HepG2 (cell line): ENCODE results near the gene TTC31. TPM values are rescaled to one million over a fixed set of nuclear protein-coding genes. Genes with fewer than 3 reads are reported as not detected.

Source experiments
- ARNT ChIP-seq: fragments of 450-650 bp; IDR thresholded peaks from 2 replicates; pipeline ENCODE4 v1.6.1; 2017
- EED ChIP-seq: sonication (generic); formaldehyde crosslinking; IDR thresholded peaks from 2 replicates; pipeline ENCODE4 v1.5.0; 2020; ENCODE audit warnings: mild to moderate bottlenecking, missing genetic modification reagents
- ELF3 ChIP-seq: IDR thresholded peaks from 2 replicates; pipeline ENCODE4 v1.6.1; 2016; ENCODE audit warnings: missing genetic modification reagents, missing compliant biosample characterization
- EP300 ChIP-seq, 3 experiments: sonication (generic) in 1 of 3; formaldehyde crosslinking in 1 of 3; IDR thresholded peaks; 2 replicates each; pipeline versions ENCODE4 v1.5.1 to v1.6.1; 2011 to 2020; ENCODE audit warnings: low read depth in 2 of 3, low read length in 2 of 3, borderline replicate concordance in 1 of 3, improper control_type of control experiment in 1 of 3, mild to moderate bottlenecking in 1 of 3, missing genetic modification reagents in 1 of 3, moderate library complexity in 1 of 3
- HNRNPUL1 ChIP-seq: fragments of 200-400 bp; formaldehyde crosslinking; IDR thresholded peaks from 2 replicates; pipeline ENCODE4 v1.6.1; 2017; ENCODE audit warnings: low read depth, mild to moderate bottlenecking, low read length, moderate library complexity
- KDM4B ChIP-seq: sonication (generic); formaldehyde crosslinking; IDR thresholded peaks from 2 replicates; pipeline ENCODE4 v1.4.0; 2020; ENCODE audit warnings: missing genetic modification reagents
- MED8 ChIP-seq: sonication (generic); formaldehyde crosslinking; IDR thresholded peaks from 2 replicates; pipeline ENCODE4 v1.8.1; 2023; ENCODE audit warnings: mild to moderate bottlenecking, missing genetic modification reagents; ENCODE audit not compliant: insufficient replicate concordance
- NFRKB ChIP-seq: fragments of 450-650 bp; IDR thresholded peaks from 2 replicates; pipeline ENCODE4 v1.6.1; 2017
- SAP130 ChIP-seq: IDR thresholded peaks from 2 replicates; pipeline ENCODE4 v1.6.1; 2016; ENCODE audit warnings: low read depth
- SMAD3 ChIP-seq: sonication (generic); formaldehyde crosslinking; IDR thresholded peaks from 2 replicates; pipeline ENCODE4 v1.4.0; 2020; ENCODE audit warnings: missing genetic modification reagents
- TOE1 ChIP-seq: sonication (generic); formaldehyde crosslinking; IDR thresholded peaks from 2 replicates; pipeline ENCODE4 v1.4.0; 2020; ENCODE audit warnings: mild to moderate bottlenecking, missing genetic modification reagents
- ZFP36L1 ChIP-seq: sonication (generic); formaldehyde crosslinking; IDR thresholded peaks from 2 replicates; pipeline ENCODE4 v1.8.0; 2022; ENCODE audit warnings: mild to moderate bottlenecking, missing genetic modification reagents, moderate library complexity
- ZNF251 ChIP-seq: sonication (generic); formaldehyde crosslinking; IDR thresholded peaks from 2 replicates; pipeline ENCODE4 v1.9.0; 2021; ENCODE audit warnings: mild to moderate bottlenecking, missing genetic modification reagents
- ZNF549 ChIP-seq: sonication (generic); formaldehyde crosslinking; IDR thresholded peaks from 2 replicates; pipeline ENCODE4 v1.5.0; 2020; ENCODE audit warnings: missing genetic modification reagents
- ZNF639 ChIP-seq: conservative IDR thresholded peaks from 2 replicates; pipeline ENCODE4 v1.6.1; 2018; ENCODE audit warnings: missing genetic modification reagents
- ZNF709 ChIP-seq: sonication (generic); formaldehyde crosslinking; IDR thresholded peaks from 2 replicates; pipeline ENCODE4 v1.5.0; 2020; ENCODE audit warnings: mild to moderate bottlenecking, missing genetic modification reagents
- ZNF780A ChIP-seq: sonication (generic); formaldehyde crosslinking; IDR thresholded peaks from 2 replicates; pipeline ENCODE4 v1.8.0; 2022; ENCODE audit warnings: mild to moderate bottlenecking, missing genetic modification reagents, moderate library complexity
- polyA plus RNA-seq, 8 experiments: library from polyadenylated mRNA; depleted of rRNA in 3 of 8; stranded (reverse) in 7 of 8; unstranded in 1 of 8; fragments of >200 nt; fragmentation: Illumina TruSeq in 4 of 8; extraction: Trizol in 4 of 8; gene quantifications; 2 replicates each; pipeline versions ENCODE4 v1.2.1 to v1.2.3, GENCODE V29; 2011 to 2016; ENCODE audit warnings: low read depth in 4 of 8, missing spikeins in 1 of 8, mixed read lengths in 1 of 8; ENCODE audit not compliant: insufficient read depth in 1 of 8
- total RNA-seq, 5 experiments: library from RNA; depleted of rRNA; stranded (reverse); fragments of >200 nt; fragmentation: Illumina TruSeq; extraction: Trizol; gene quantifications; 2 replicates each; pipeline ENCODE4 v1.2.3, GENCODE V29; 2016; ENCODE audit warnings: low read depth in 1 of 5
- TF ChIP-seq, protein P1 (sequence below): sonication (generic); formaldehyde crosslinking; IDR thresholded peaks from 2 replicates; pipeline ENCODE4 v1.8.1; 2023; ENCODE audit warnings: mild to moderate bottlenecking, inconsistent platforms, moderate library complexity, missing genetic modification reagents, borderline replicate concordance
- TF ChIP-seq, protein P2 (sequence below): IDR thresholded peaks from 2 replicates; pipeline ENCODE4 v1.4.0; 2020; ENCODE audit warnings: mild to moderate bottlenecking, missing genetic modification reagents
- TF ChIP-seq, protein P3 (sequence below): sonication (generic); formaldehyde crosslinking; IDR thresholded peaks from 2 replicates; pipeline ENCODE4 v1.4.0; 2020; ENCODE audit warnings: missing genetic modification reagents, mild to moderate bottlenecking, borderline replicate concordance

Gene TTC31
- total and polyA plus RNA-seq, 2 of the 13 experiments (the other 11 are each of a cell fraction or from before 2014, with no cell fraction given): 28.3 to 39.5 TPM

- TF ChIP-seq, protein P1, sequence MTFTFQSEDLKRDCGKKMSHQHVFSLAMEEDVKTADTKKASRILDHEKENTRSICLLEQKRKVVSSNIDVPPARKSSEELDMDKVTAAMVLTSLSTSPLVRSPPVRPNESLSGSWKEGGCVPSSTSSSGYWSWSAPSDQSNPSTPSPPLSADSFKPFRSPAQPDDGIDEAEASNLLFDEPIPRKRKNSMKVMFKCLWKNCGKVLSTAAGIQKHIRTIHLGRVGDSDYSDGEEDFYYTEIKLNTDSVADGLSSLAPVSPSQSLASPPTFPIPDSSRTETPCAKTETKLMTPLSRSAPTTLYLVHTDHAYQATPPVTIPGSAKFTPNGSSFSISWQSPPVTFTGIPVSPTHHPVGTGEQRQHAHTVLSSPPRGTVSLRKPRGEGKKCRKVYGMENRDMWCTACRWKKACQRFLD: peak; percentile 83; the same call in 1 of the 2 replicates
- TF ChIP-seq ZNF251 (CRISPR knock-in tag) (peak; percentile 86; the same call in 1 of the 2 replicates), KDM4B (CRISPR knock-in tag) (no peak; the same call in 1 of the 2 replicates), ZFP36L1 (peak; percentile 97), NFRKB (no peak), ARNT (no peak), ZNF639 (CRISPR knock-in tag) (0 out of 2 replicates have a peak, but pooled peaks have one; percentile 49), ELF3 (peak; percentile 94), EED (CRISPR knock-in tag) (no peak; the same call in 1 of the 2 replicates), ZNF549 (CRISPR knock-in tag) (no peak), SMAD3 (CRISPR knock-in tag) (peak; percentile 87; the same call in 1 of the 2 replicates), EP300 (IDR thresholded peaks at IDR 0.05; ENCODE audit: low read depth in 2 of 2, low read length in 2 of 2) (peak; percentile 12 to 62; a peak in 2 of 4 replicates), EP300 (CRISPR knock-in tag; IDR thresholded peaks at IDR 0.05; ENCODE audit: borderline replicate concordance) (peak; percentile 34), HNRNPUL1 (no peak), ZNF780A (CRISPR knock-in tag) (no peak), TOE1 (CRISPR knock-in tag) (no peak), MED8 (peak; percentile 86), ZNF709 (CRISPR knock-in tag) (peak; percentile 84), SAP130 (CRISPR knock-in tag) (peak; percentile 91)
- TF ChIP-seq, protein P2, sequence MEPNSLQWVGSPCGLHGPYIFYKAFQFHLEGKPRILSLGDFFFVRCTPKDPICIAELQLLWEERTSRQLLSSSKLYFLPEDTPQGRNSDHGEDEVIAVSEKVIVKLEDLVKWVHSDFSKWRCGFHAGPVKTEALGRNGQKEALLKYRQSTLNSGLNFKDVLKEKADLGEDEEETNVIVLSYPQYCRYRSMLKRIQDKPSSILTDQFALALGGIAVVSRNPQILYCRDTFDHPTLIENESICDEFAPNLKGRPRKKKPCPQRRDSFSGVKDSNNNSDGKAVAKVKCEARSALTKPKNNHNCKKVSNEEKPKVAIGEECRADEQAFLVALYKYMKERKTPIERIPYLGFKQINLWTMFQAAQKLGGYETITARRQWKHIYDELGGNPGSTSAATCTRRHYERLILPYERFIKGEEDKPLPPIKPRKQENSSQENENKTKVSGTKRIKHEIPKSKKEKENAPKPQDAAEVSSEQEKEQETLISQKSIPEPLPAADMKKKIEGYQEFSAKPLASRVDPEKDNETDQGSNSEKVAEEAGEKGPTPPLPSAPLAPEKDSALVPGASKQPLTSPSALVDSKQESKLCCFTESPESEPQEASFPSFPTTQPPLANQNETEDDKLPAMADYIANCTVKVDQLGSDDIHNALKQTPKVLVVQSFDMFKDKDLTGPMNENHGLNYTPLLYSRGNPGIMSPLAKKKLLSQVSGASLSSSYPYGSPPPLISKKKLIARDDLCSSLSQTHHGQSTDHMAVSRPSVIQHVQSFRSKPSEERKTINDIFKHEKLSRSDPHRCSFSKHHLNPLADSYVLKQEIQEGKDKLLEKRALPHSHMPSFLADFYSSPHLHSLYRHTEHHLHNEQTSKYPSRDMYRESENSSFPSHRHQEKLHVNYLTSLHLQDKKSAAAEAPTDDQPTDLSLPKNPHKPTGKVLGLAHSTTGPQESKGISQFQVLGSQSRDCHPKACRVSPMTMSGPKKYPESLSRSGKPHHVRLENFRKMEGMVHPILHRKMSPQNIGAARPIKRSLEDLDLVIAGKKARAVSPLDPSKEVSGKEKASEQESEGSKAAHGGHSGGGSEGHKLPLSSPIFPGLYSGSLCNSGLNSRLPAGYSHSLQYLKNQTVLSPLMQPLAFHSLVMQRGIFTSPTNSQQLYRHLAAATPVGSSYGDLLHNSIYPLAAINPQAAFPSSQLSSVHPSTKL (CRISPR knock-in tag): peak; percentile 83
- TF ChIP-seq, protein P3, sequence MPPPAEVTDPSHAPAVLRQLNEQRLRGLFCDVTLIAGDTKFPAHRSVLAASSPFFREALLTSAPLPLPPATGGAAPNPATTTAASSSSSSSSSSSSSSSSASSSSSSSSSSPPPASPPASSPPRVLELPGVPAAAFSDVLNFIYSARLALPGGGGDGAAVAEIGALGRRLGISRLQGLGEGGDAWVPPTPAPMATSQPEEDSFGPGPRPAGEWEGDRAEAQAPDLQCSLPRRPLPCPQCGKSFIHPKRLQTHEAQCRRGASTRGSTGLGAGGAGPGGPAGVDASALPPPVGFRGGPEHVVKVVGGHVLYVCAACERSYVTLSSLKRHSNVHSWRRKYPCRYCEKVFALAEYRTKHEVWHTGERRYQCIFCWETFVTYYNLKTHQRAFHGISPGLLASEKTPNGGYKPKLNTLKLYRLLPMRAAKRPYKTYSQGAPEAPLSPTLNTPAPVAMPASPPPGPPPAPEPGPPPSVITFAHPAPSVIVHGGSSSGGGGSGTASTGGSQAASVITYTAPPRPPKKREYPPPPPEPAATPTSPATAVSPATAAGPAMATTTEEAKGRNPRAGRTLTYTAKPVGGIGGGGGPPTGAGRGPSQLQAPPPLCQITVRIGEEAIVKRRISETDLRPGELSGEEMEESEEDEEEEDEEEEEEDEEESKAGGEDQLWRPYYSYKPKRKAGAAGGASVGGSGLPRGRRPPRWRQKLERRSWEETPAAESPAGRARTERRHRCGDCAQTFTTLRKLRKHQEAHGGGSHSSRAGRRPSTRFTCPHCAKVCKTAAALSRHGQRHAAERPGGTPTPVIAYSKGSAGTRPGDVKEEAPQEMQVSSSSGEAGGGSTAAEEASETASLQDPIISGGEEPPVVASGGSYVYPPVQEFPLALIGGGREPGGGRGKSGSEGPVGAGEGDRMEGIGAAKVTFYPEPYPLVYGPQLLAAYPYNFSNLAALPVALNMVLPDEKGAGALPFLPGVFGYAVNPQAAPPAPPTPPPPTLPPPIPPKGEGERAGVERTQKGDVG: no peak
Measured at GRCh38 chr2:74440378-74441169, 42.3 kb upstream of the TTC31 start (continued).
